GM12878 (cell line): ENCODE results near the gene RIMS3.

Source experiments
- BHLHE40 ChIP-seq, 2 experiments: fragments of 450-650 bp in 1 of 2; IDR thresholded peaks; 2 replicates each; pipeline ENCODE4 v1.6.1; 2011 to 2017; ENCODE audit warnings: low read depth in 2 of 2, borderline replicate concordance in 1 of 2, improper control_type of control experiment in 1 of 2, low read length in 1 of 2, mild to moderate bottlenecking in 1 of 2
- FOS ChIP-seq: IDR thresholded peaks from 3 replicates; pipeline ENCODE4 v1.6.1; 2011; ENCODE audit warnings: borderline replicate concordance; ENCODE audit not compliant: insufficient read length; ENCODE audit errors: extremely low read depth
- HDAC2 ChIP-seq: fragments of 200-600 bp; sonication (generic); IDR thresholded peaks from 2 replicates; pipeline ENCODE4 v1.6.1; 2017
- JUND ChIP-seq: IDR thresholded peaks from 2 replicates; pipeline ENCODE4 v1.6.1; 2012; ENCODE audit warnings: low read depth, mild to moderate bottlenecking, low read length, improper control_type of control experiment, moderate library complexity
- PML ChIP-seq: IDR thresholded peaks from 2 replicates; pipeline ENCODE4 v1.6.1; 2012; ENCODE audit warnings: low read length, inconsistent platforms
- POLR2AphosphoS5 ChIP-seq: IDR thresholded peaks from 2 replicates; pipeline ENCODE4 v1.6.1; 2011; ENCODE audit warnings: mild to moderate bottlenecking, low read length, inconsistent platforms
- RAD21 ChIP-seq: IDR thresholded peaks from 2 replicates; pipeline ENCODE4 v1.6.1; 2011; ENCODE audit warnings: mild to moderate bottlenecking, low read depth, low read length, moderate library complexity; ENCODE audit not compliant: insufficient read depth
- SMAD5 ChIP-seq: IDR thresholded peaks from 2 replicates; pipeline ENCODE4 v1.6.1; 2016; ENCODE audit warnings: antibody characterized with exemption, low read depth
- ZNF274 ChIP-seq: IDR thresholded peaks from one replicate; pipeline ENCODE4 v1.8.0; 2011; ENCODE audit not compliant: insufficient read length, insufficient read depth
- ZSCAN29 ChIP-seq: fragments of 450-650 bp; IDR thresholded peaks from 2 replicates; pipeline ENCODE4 v1.6.1; 2017; ENCODE audit warnings: mild to moderate bottlenecking, moderate library complexity
- ZZZ3 ChIP-seq: IDR thresholded peaks from 2 replicates; pipeline ENCODE4 v1.6.1; 2011; ENCODE audit warnings: low read depth; ENCODE audit not compliant: control insufficient read depth, insufficient read length
- TF ChIP-seq, protein P1 (sequence below): fragments of 450-650 bp; IDR thresholded peaks from 2 replicates; pipeline ENCODE4 v1.6.1; 2014; ENCODE audit warnings: mild to moderate bottlenecking
- TF ChIP-seq, protein P2 (sequence below), 3 experiments: IDR thresholded peaks in 2 of 3; conservative IDR thresholded peaks in 1 of 3; 2 replicates each; pipeline ENCODE4 v1.5.1; 2011; ENCODE audit warnings: low read depth in 3 of 3, low read length in 3 of 3, mild to moderate bottlenecking in 3 of 3, control low read depth in 2 of 3, moderate library complexity in 2 of 3, inconsistent platforms in 1 of 3, mixed read lengths in 1 of 3; ENCODE audit not compliant: control insufficient read depth in 2 of 3, insufficient read depth in 1 of 3; ENCODE audit errors: extremely low read depth in 1 of 3

DNA sequence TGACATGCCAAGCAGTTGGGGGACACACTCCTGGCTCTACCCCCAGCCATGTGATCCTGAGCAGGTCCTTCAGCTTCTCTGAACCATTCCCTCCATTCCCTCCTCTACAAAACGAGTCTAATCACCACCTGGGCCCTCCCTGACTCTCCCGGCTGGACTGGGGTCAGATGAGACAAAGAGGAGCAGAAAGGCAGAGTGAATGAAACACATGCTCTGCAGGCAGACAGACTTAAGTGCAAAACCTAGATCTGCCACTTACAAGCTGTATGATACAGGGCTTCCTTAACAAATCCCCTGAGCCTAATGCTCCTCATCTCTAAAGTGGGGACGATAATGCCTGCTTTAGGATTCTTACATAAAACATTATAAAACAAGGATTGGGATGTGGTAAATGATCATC, 17.3 kb downstream of the RIMS3 start:
- TF ChIP-seq, protein P1, sequence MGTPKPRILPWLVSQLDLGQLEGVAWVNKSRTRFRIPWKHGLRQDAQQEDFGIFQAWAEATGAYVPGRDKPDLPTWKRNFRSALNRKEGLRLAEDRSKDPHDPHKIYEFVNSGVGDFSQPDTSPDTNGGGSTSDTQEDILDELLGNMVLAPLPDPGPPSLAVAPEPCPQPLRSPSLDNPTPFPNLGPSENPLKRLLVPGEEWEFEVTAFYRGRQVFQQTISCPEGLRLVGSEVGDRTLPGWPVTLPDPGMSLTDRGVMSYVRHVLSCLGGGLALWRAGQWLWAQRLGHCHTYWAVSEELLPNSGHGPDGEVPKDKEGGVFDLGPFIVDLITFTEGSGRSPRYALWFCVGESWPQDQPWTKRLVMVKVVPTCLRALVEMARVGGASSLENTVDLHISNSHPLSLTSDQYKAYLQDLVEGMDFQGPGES, result no peak
- TF ChIP-seq, protein P2, sequence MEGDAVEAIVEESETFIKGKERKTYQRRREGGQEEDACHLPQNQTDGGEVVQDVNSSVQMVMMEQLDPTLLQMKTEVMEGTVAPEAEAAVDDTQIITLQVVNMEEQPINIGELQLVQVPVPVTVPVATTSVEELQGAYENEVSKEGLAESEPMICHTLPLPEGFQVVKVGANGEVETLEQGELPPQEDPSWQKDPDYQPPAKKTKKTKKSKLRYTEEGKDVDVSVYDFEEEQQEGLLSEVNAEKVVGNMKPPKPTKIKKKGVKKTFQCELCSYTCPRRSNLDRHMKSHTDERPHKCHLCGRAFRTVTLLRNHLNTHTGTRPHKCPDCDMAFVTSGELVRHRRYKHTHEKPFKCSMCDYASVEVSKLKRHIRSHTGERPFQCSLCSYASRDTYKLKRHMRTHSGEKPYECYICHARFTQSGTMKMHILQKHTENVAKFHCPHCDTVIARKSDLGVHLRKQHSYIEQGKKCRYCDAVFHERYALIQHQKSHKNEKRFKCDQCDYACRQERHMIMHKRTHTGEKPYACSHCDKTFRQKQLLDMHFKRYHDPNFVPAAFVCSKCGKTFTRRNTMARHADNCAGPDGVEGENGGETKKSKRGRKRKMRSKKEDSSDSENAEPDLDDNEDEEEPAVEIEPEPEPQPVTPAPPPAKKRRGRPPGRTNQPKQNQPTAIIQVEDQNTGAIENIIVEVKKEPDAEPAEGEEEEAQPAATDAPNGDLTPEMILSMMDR (IDR thresholded peaks at IDR 0.05 in 2 of 3, conservative IDR thresholded peaks at IDR 0.05 in 1 of 3; ENCODE audit: control insufficient read depth in 2 of 3, extremely low read depth in 1 of 3, insufficient read depth in 1 of 3, low read depth in 3 of 3, low read length in 3 of 3), result no peak
- TF ChIP-seq HDAC2 (no peak), FOS (no peak), POLR2AphosphoS5 (no peak), JUND (no peak), ZNF274 (no peak), ZZZ3 (no peak), RAD21 (no peak), SMAD5 (no peak), PML (no peak), BHLHE40 (IDR thresholded peaks at IDR 0.05; ENCODE audit: borderline replicate concordance in 1 of 2, low read depth in 2 of 2, low read length in 1 of 2) (no peak), ZSCAN29 (no peak)
